HepG2 (cell line): ENCODE measurements around the gene STH. TPM values are rescaled to one million over a fixed set of nuclear protein-coding genes. Genes with fewer than 3 reads are reported as not detected.
A peak's percentile ranks its signal among the peaks of the same experiment; 100 is the strongest.

Experiments
- CBX2 ChIP-seq, 2 experiments: fragments of 200-600 bp in 1 of 2; sonication (generic); formaldehyde crosslinking in 1 of 2; IDR thresholded peaks; 2 replicates each; pipeline versions ENCODE4 v1.7.0 to v1.8.1; 2018 to 2022; ENCODE audit warnings: low read depth in 2 of 2, low read length in 1 of 2, mild to moderate bottlenecking in 1 of 2, missing genetic modification reagents in 1 of 2
- ELF1 ChIP-seq: sonication (generic); formaldehyde crosslinking; IDR thresholded peaks from 2 replicates; pipeline ENCODE4 v1.4.0; 2020; ENCODE audit warnings: missing genetic modification reagents
- IKZF5 ChIP-seq: IDR thresholded peaks from 2 replicates; pipeline ENCODE4 v1.6.1; 2018; ENCODE audit warnings: missing genetic modification reagents, mild to moderate bottlenecking, missing compliant biosample characterization
- MTF2 ChIP-seq: sonication (generic); formaldehyde crosslinking; IDR thresholded peaks from 2 replicates; pipeline ENCODE4 v1.5.0; 2020; ENCODE audit warnings: missing genetic modification reagents, borderline replicate concordance
- MYNN ChIP-seq: sonication (generic); formaldehyde crosslinking; IDR thresholded peaks from 2 replicates; pipeline ENCODE4 v1.4.0; 2020; ENCODE audit warnings: mild to moderate bottlenecking, low read depth, missing genetic modification reagents
- NCOR1 ChIP-seq: fragments of 200-600 bp; sonication (generic); IDR thresholded peaks from 2 replicates; pipeline ENCODE4 v1.7.0; 2017; ENCODE audit warnings: antibody characterized with exemption, low read length, borderline replicate concordance
- NFKBIZ ChIP-seq: IDR thresholded peaks from 2 replicates; pipeline ENCODE4 v1.6.1; 2018; ENCODE audit warnings: missing genetic modification reagents, missing compliant biosample characterization
- RCOR2 ChIP-seq: IDR thresholded peaks from 2 replicates; pipeline ENCODE4 v1.6.1; 2016; ENCODE audit warnings: missing biosample characterization, missing genetic modification reagents
- SALL2 ChIP-seq: sonication (generic); formaldehyde crosslinking; IDR thresholded peaks from 2 replicates; pipeline ENCODE4 v1.8.1; 2023; ENCODE audit warnings: mild to moderate bottlenecking, missing genetic modification reagents, inconsistent platforms
- TBL1XR1 ChIP-seq: fragments of 150-350 bp; IDR thresholded peaks from 2 replicates; pipeline ENCODE4 v1.6.1; 2014; ENCODE audit warnings: borderline replicate concordance, low read length; ENCODE audit not compliant: partially characterized antibody
- ZBTB1 ChIP-seq: sonication (generic); formaldehyde crosslinking; IDR thresholded peaks from 2 replicates; pipeline ENCODE4 v1.4.0; 2020; ENCODE audit warnings: missing genetic modification reagents, borderline replicate concordance
- ZBTB38 ChIP-seq: sonication (generic); formaldehyde crosslinking; IDR thresholded peaks from 2 replicates; pipeline ENCODE4 v1.5.1; 2020; ENCODE audit warnings: mild to moderate bottlenecking, missing genetic modification reagents
- ZKSCAN5 ChIP-seq: sonication (generic); formaldehyde crosslinking; IDR thresholded peaks from 2 replicates; pipeline ENCODE4 v1.5.1; 2020; ENCODE audit warnings: mild to moderate bottlenecking, missing genetic modification reagents
- ZNF251 ChIP-seq: sonication (generic); formaldehyde crosslinking; IDR thresholded peaks from 2 replicates; pipeline ENCODE4 v1.9.0; 2021; ENCODE audit warnings: mild to moderate bottlenecking, missing genetic modification reagents
- ZNF30 ChIP-seq: sonication (generic); formaldehyde crosslinking; IDR thresholded peaks from 2 replicates; pipeline ENCODE4 v1.5.0; 2020; ENCODE audit warnings: mild to moderate bottlenecking, missing genetic modification reagents
- ZNF382 ChIP-seq: sonication (generic); formaldehyde crosslinking; IDR thresholded peaks from 2 replicates; pipeline ENCODE4 v1.5.0; 2020; ENCODE audit warnings: missing genetic modification reagents, mild to moderate bottlenecking, borderline replicate concordance
- ZNF616 ChIP-seq: sonication (generic); formaldehyde crosslinking; IDR thresholded peaks from 2 replicates; pipeline ENCODE4 v1.5.0; 2020; ENCODE audit warnings: low read depth, mild to moderate bottlenecking, missing genetic modification reagents
- ZNF713 ChIP-seq: sonication (generic); formaldehyde crosslinking; IDR thresholded peaks from 2 replicates; pipeline ENCODE4 v1.4.0; 2020; ENCODE audit warnings: mild to moderate bottlenecking, missing genetic modification reagents
- ZNF775 ChIP-seq: sonication (generic); formaldehyde crosslinking; IDR thresholded peaks from 2 replicates; pipeline ENCODE4 v1.4.0; 2020; ENCODE audit warnings: missing genetic modification reagents, mild to moderate bottlenecking, moderate library complexity, borderline replicate concordance
- ZNF83 ChIP-seq: sonication (generic); formaldehyde crosslinking; IDR thresholded peaks from 2 replicates; pipeline ENCODE4 v1.4.0; 2020; ENCODE audit warnings: missing genetic modification reagents, mild to moderate bottlenecking, borderline replicate concordance
- polyA plus RNA-seq, 8 experiments: library from polyadenylated mRNA; depleted of rRNA in 3 of 8; stranded (reverse) in 7 of 8; unstranded in 1 of 8; fragments of >200 nt; fragmentation: Illumina TruSeq in 4 of 8; extraction: Trizol in 4 of 8; gene quantifications; 2 replicates each; pipeline versions ENCODE4 v1.2.1 to v1.2.3, GENCODE V29; 2011 to 2016; ENCODE audit warnings: low read depth in 4 of 8, missing spikeins in 1 of 8, mixed read lengths in 1 of 8; ENCODE audit not compliant: insufficient read depth in 1 of 8
- total RNA-seq, 5 experiments: library from RNA; depleted of rRNA; stranded (reverse); fragments of >200 nt; fragmentation: Illumina TruSeq; extraction: Trizol; gene quantifications; 2 replicates each; pipeline ENCODE4 v1.2.3, GENCODE V29; 2016; ENCODE audit warnings: low read depth in 1 of 5
- TF ChIP-seq, protein P1 (sequence below): sonication (generic); formaldehyde crosslinking; conservative IDR thresholded peaks from 2 replicates; pipeline ENCODE4 v1.4.0; 2020; ENCODE audit warnings: missing genetic modification reagents
- TF ChIP-seq, protein P2 (sequence below): sonication (generic); formaldehyde crosslinking; IDR thresholded peaks from 2 replicates; pipeline ENCODE4 v1.5.1; 2020; ENCODE audit warnings: mild to moderate bottlenecking, missing genetic modification reagents, moderate library complexity
- TF ChIP-seq, protein P3 (sequence below): sonication (generic); formaldehyde crosslinking; IDR thresholded peaks from 2 replicates; pipeline ENCODE4 v1.5.0; 2020; ENCODE audit warnings: mild to moderate bottlenecking, missing genetic modification reagents, borderline replicate concordance

The STH gene
- total and polyA plus RNA-seq, 2 of the 13 experiments (the other 11 are each of a cell fraction or from before 2014, with no cell fraction given) = not detected

DNA sequence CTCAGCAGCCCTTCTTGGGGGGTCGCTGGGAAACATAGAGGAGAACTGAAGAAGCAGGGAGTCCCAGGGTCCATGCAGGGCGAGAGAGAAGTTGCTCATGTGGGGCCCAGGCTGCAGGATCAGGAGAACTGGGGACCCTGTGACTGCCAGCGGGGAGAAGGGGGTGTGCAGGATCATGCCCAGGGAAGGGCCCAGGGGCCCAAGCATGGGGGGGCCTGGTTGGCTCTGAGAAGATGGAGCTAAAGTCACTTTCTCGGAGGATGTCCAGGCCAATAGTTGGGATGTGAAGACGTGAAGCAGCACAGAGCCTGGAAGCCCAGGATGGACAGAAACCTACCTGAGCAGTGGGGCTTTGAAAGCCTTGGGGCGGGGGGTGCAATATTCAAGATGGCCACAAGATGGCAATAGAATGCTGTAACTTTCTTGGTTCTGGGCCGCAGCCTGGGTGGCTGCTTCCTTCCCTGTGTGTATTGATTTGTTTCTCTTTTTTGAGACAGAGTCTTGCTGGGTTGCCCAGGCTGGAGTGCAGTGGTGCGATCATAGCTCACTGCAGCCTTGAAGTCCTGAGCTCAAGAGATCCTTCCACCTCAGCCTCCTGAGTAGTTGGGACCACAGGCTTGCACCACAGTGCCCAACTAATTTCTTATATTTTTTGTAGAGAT, 3.4 kb downstream of the STH start (continued):
- no peak for TF ChIP-seq ZKSCAN5 (CRISPR knock-in tag)
- TF ChIP-seq MTF2 (CRISPR knock-in tag) = no peak
- TF ChIP-seq NFKBIZ (CRISPR knock-in tag) = 0 out of 2 replicates have a peak, but pooled peaks have one; percentile 45
- TF ChIP-seq ZNF616 (CRISPR knock-in tag) = no peak
- no peak for TF ChIP-seq ZNF775 (CRISPR knock-in tag)
- TF ChIP-seq IKZF5 = peak; percentile 43; the same call in 1 of the 2 replicates
- peak; percentile 87 for TF ChIP-seq ZBTB38
- TF ChIP-seq NCOR1 = no peak
- no peak for TF ChIP-seq ZNF83 (CRISPR knock-in tag)
- TF ChIP-seq SALL2 (CRISPR knock-in tag) = peak; percentile 55; the same call in 1 of the 2 replicates
- TF ChIP-seq, protein P1, sequence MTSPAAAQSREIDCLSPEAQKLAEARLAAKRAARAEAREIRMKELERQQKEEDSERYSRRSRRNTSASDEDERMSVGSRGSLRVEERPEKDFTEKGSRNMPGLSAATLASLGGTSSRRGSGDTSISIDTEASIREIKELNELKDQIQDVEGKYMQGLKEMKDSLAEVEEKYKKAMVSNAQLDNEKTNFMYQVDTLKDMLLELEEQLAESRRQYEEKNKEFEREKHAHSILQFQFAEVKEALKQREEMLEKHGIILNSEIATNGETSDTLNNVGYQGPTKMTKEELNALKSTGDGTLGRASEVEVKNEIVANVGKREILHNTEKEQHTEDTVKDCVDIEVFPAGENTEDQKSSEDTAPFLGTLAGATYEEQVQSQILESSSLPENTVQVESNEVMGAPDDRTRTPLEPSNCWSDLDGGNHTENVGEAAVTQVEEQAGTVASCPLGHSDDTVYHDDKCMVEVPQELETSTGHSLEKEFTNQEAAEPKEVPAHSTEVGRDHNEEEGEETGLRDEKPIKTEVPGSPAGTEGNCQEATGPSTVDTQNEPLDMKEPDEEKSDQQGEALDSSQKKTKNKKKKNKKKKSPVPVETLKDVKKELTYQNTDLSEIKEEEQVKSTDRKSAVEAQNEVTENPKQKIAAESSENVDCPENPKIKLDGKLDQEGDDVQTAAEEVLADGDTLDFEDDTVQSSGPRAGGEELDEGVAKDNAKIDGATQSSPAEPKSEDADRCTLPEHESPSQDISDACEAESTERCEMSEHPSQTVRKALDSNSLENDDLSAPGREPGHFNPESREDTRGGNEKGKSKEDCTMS (CRISPR knock-in tag) = no peak
- TF ChIP-seq ZNF382 (CRISPR knock-in tag) = no peak
- TF ChIP-seq TBL1XR1 = no peak
- no peak for TF ChIP-seq ZNF30 (CRISPR knock-in tag)
- TF ChIP-seq ELF1 (CRISPR knock-in tag) = peak; percentile 55; the same call in 1 of the 2 replicates
- TF ChIP-seq CBX2 (IDR thresholded peaks at IDR 0.05; ENCODE audit: low read depth, low read length) = no peak
- TF ChIP-seq CBX2 (CRISPR knock-in tag; IDR thresholded peaks at IDR 0.05; ENCODE audit: low read depth) = no peak
- peak; percentile 77 for TF ChIP-seq RCOR2 (CRISPR knock-in tag)
- 0 out of 2 replicates have a peak, but pooled peaks have one; percentile 83 for TF ChIP-seq MYNN (CRISPR knock-in tag)
- TF ChIP-seq, protein P2, sequence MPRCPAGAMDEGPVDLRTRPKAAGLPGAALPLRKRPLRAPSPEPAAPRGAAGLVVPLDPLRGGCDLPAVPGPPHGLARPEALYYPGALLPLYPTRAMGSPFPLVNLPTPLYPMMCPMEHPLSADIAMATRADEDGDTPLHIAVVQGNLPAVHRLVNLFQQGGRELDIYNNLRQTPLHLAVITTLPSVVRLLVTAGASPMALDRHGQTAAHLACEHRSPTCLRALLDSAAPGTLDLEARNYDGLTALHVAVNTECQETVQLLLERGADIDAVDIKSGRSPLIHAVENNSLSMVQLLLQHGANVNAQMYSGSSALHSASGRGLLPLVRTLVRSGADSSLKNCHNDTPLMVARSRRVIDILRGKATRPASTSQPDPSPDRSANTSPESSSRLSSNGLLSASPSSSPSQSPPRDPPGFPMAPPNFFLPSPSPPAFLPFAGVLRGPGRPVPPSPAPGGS = no peak
- TF ChIP-seq, protein P3, sequence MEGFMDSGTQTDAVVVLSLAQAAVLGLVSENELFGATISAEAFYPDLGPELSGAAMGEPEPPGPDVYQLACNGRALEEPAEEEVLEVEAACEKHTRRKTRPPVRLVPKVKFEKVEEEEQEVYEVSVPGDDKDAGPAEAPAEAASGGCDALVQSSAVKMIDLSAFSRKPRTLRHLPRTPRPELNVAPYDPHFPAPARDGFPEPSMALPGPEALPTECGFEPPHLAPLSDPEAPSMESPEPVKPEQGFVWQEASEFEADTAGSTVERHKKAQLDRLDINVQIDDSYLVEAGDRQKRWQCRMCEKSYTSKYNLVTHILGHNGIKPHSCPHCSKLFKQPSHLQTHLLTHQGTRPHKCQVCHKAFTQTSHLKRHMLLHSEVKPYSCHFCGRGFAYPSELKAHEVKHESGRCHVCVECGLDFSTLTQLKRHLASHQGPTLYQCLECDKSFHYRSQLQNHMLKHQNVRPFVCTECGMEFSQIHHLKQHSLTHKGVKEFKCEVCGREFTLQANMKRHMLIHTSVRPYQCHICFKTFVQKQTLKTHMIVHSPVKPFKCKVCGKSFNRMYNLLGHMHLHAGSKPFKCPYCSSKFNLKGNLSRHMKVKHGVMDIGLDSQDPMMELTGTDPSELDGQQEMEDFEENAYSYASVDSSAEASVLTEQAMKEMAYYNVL (CRISPR knock-in tag) = peak; percentile 55; the same call in 1 of the 2 replicates
- no peak for TF ChIP-seq ZNF713
- TF ChIP-seq ZNF251 = 0 out of 2 replicates have a peak, but pooled peaks have one; percentile 0
- no peak for TF ChIP-seq ZBTB1 (CRISPR knock-in tag)
